GM19324 (cell line): ENCODE results near the gene PRSS58.

Source experiments
- ATAC-seq: cut with Tn5 transposase; IDR thresholded peaks from one replicate; pipeline ENCODE4 v1.9.1; 2021; ENCODE audit warnings: mild to moderate bottlenecking, moderate library complexity; ENCODE audit not compliant: unreplicated experiment, low FRiP score

The PRSS58 gene, protein sequence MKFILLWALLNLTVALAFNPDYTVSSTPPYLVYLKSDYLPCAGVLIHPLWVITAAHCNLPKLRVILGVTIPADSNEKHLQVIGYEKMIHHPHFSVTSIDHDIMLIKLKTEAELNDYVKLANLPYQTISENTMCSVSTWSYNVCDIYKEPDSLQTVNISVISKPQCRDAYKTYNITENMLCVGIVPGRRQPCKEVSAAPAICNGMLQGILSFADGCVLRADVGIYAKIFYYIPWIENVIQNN

DNA sequence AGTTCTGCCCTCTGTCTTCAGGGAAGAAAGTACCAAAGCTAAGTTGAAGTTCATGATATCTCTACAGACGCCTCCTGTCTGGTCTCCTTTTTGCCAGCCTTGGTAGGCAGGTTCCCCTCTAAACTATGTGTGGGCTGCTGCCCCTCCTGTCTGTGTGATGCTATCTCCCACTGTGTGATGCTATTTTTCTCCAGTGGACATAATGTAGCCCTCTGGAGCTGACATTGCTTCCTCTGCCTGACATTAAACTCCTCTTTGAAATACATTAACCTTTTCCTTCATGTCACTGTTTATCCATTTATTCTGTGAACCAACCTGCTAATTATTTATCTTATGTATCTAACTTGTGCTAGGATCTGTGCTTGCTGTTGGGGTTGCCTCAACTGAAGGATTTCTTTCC, at the start of gene PRSS58:
Gene PRSS58 (minus strand): TSS at position 101 of the 400 bp plus-strand sequence. CDS start 351 bp downstream, outside the sequence.
- ATAC-seq = no peak

- ATAC-seq = no peak
Observed at GRCh38 chr7:142307246-142307900, 49.5 kb upstream of the PRSS58 start.

DNA sequence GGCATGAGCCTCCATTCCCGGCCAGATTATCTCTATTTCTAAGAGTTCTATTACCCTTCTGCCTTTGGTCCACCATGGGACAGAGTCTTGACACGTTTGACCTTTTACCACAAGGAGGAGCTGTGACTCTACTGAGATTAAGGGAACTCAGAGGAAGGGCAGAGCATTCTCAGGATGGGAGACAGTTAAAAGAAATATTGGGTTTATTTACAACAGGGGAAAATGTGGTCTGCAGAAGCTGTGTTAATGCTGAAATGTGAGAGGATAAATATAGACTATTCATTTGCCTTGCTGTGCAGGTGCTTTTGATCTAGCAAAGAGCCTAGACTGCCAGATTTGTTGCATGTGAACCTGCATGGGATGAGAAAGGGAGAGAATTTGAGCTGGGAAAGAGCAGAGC, 45.8 kb upstream of the PRSS58 start:
- no peak for ATAC-seq

DNA sequence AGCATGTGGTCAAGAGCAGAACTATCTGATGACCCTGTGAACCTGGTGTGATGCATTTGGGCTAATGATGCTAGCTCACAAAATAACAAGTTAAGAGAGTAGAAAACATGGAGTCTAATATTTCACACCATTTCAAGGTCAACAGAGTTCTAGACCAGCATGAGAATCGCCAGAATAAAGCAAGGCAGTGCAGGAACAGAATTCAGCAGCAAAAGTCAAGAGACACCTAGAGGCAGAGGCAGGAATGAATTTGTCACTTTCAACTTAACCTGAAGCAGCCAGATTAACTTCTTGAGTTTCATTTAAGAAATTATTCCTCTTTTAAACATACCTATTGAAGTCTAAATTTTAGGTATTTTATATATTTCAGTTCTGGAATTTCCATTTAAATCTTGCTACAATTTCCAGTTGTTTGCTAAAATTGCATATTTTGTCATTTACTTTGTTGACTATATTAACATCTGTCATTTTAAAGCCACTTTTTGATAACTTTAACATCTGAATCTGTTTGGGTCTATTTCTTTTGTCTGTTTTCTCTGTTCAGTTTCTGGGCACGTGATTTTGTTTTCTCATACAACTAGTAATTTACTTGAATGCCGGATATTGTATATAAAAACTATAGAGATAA, 44.2 kb upstream of the PRSS58 start:
- ATAC-seq = no peak

DNA sequence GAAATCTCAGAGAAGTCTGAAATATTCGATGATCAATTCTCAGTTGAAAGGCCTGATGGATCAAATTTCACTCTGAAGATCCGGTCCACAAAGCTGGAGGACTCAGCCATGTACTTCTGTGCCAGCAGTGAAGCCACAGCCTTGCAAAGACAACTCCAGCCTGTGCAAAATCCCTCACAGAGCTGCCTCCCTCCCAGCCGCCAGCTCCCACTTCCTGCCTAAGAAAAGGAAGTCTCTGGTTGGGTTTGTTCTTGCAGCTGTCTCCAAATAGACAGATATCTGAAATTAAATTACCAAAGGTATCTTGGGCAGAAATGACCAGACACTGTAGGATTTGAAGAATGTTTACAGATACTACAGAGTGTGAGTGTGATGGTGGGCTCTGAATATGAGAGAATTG, 43.4 kb upstream of the PRSS58 start:
- ATAC-seq = no peak

DNA sequence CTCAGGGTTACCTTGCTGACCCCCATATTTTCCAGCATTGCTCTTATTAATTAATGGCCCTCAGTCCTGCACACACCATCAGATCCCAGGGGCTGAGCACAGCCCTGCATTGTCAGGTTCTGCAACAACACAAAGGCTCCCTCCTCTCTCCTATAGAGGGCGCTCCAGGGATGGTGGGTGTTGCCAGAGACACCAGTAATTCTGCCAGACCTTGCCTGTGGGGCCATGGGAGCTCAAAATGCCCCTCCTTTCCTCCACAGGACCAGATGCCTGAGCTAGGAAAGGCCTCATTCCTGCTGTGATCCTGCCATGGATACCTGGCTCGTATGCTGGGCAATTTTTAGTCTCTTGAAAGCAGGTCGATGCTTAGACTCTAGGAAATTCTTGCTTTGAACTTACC, 42.8 kb upstream of the PRSS58 start:
- no peak for ATAC-seq

DNA sequence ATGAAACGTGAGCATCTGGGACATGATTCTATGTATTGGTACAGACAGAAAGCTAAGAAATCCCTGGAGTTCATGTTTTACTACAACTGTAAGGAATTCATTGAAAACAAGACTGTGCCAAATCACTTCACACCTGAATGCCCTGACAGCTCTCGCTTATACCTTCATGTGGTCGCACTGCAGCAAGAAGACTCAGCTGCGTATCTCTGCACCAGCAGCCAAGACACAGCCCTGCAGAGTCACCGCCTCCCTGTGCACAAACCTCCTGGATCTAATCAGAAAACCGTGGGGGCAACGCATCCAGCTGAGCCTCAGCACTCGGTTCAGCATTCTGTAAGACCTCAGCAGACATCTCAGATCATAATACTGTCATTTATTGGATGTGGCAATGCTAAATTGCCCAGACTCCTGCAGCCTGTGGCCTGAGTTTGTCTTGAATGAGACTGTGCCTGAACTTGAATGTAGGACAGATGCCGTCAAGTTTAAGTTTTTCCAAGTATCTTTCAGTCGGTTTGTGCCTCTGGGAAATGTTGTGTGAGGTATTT, 41.5 kb upstream of the PRSS58 start:
- ATAC-seq = no peak

DNA sequence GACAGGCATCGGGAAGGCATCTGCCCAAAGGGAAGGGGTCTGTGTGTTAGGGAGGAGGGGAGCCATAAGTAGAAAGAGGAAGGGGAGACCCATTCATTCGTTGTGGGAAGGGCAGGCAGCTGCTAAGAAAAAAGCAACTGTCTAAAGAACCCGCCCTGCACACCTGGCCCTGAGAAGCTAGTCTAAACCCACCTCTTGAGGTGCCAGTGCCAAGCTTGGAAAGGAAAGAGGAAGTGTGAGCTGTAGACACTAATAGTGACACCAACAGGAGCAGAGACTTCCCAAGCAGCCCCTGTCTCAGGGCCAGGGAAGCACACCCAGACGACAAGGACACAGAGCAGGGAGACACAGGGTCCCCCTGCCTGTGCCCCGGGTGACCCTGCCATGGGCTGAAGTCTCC, 40.8 kb upstream of the PRSS58 start:
- ATAC-seq = no peak

DNA sequence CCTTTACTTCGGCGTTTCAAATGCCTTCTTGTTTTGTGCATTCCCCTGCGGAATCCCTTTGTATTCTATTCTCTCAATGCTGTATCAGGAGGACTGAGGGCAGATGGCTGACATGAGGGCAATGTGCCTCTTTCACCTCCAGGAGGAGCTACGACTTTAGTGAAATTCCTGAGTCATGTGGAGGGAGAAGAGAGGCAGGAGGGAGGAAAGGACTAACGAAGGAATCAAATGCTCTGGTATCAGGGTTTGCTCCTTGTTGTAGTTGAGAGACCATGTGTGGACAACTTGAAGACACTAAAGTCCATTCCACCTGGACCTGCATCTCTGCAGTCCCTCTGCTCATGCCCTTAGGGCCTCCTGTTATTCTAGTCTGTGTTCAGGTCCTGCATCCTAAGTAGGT, 40.2 kb upstream of the PRSS58 start:
- no peak for ATAC-seq

DNA sequence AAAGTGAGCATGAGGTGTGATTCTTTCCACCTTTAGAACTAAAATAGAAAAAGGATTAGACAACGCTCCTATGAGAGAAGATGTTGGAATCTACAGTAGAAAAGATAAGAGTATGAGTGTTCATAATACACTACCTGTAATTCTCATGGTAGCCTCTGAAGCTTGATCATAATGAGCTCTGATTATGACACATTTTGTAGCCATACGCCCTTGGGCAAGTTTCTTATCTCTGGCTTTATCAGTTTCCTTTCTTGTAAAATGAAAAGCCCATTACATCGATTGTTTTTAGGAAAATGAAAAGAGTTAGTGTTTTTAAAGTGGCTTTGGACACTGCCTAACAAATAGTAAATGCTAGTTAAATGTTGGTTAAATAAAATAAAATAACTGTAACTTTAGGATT, 22.4 kb upstream of the PRSS58 start:
- ATAC-seq = no peak

GRCh38 chr7:142279601-142280000, 21.7 kb upstream of the PRSS58 start:
- no peak for ATAC-seq

GRCh38 chr7:142275028-142275427, 17.2 kb upstream of the PRSS58 start:
- no peak for ATAC-seq

- no peak for ATAC-seq
Observed at GRCh38 chr7:142272841-142273240, 15.0 kb upstream of the PRSS58 start.

- no peak for ATAC-seq
Observed at GRCh38 chr7:142263598-142264380, 5.9 kb upstream of the PRSS58 start.

DNA sequence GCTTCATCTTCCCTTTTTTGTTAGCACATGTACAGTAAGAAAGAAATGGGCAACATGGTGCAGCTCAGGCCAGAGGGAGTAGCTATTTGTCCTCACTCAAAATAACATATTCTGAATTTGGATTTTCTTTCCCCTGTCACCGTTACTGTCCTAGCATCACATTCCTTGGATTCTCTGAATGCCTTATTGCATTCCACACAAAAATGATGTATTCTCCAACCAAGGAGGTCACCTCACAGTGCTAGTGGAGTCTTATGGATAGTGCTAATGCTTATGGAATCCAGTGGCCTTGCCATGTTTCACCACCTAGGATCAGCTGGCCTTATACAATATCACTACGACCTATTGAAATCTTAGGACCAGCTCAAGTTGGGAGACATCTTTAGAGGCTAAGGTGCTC, 7.2 kb downstream of the PRSS58 start:
- no peak for ATAC-seq

GRCh38 chr7:142249918-142250317, 7.9 kb downstream of the PRSS58 start:
- no peak for ATAC-seq

DNA sequence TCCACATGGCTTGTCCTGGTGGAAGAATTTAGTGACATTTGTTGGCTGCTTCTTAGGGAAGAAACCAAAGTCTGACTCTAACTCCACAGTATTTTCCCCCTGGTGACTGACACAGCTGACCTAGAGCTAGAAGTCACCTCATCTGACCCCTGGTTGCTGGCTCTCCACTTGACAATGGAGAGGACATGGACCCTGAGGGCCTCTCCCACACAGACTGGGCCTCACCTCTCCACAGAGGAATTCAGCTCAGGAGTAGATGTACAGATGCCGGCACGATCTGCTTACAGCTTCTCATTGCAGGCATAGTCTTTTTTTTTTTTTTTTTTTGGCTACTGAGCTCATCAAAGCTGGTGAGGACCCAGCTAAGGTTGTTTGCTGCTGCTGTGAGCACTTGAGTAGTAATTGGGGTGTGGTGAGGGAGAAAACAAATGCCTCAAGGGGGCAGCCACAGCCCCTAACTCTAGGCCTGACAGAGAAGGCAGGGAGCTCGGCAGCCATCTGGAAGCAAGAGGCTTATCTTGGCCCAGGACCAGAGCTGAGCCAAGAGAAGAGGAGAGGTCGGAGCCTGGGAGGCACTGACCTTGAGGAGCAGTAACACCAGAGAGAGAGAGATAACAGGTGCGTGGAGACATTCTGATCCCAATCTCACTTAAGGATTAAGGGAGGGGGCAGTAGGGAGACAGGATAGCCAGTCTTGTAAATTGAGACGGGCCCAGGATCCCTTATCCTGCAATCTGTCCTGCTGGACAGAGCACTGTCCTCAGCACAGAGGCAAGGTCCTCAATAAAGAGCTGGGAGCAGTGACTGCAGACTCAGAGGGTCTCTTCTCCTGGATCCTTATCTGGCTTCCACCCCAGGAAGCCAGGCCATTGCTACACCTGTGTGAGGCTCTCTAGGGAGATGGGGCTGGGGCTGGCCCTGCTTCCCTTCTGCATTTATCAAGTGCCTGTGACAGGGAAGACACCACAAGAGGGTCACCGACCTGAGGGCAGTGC, 9.4 kb downstream of the PRSS58 start:
- ATAC-seq = no peak

DNA sequence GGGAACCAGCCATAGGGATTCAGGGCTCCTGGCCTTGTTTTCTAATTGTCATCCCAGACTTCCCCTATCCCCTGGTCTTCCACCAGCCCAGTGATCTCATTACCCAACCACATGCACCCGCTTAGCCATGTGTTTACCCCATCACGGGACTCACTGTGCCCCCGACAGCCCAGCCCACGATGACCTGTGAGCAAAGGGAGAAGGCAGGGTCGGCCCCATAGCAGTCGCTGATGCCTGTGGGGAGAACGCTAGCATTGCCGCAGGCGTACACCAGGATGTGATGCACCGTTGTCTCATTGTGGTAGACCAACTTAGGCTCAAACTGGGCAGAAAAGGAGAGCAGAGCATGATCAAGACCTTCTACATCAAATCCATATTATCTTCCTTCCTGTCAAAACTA, 14.0 kb downstream of the PRSS58 start:
- ATAC-seq = no peak

DNA sequence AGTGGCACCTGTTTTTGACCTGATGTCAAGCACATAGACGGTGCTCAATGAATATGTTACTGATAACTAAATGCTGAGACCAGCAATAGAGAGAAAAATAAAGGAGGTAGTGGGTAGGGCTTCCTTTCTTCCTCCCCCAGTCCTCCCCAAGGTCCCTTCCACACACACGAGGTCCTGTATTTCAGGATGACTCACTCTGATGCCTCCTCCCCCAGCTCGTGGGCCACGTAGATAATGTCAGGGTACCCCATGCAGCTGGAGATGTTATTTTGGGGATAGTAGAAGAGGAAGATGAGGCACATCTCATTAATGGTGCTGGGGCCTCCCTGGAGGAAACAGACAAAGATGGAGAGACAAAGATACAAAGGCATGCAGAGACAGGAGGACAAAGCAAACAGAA, 17.3 kb downstream of the PRSS58 start:
- no peak for ATAC-seq

GRCh38 chr7:142231716-142232115, 26.1 kb downstream of the PRSS58 start:
- no peak for ATAC-seq
